Stomach (tissue), 4 donors: ENCODE results near the gene CNTN4.

Experiments
- EP300 ChIP-seq: sonication (generic); formaldehyde crosslinking; IDR thresholded peaks from one replicate; pipeline ENCODE4 v1.6.1; 2017; ENCODE audit warnings: antibody characterized with exemption
- POLR2A ChIP-seq, 4 donors: fragments of 450-650 bp; IDR thresholded peaks; one replicate each; pipeline ENCODE4 v1.6.1; 2016; ENCODE audit warnings: antibody characterized with exemption in 4 of 4, control low read depth in 2 of 4, mild to moderate bottlenecking in 1 of 4, moderate library complexity in 1 of 4

DNA sequence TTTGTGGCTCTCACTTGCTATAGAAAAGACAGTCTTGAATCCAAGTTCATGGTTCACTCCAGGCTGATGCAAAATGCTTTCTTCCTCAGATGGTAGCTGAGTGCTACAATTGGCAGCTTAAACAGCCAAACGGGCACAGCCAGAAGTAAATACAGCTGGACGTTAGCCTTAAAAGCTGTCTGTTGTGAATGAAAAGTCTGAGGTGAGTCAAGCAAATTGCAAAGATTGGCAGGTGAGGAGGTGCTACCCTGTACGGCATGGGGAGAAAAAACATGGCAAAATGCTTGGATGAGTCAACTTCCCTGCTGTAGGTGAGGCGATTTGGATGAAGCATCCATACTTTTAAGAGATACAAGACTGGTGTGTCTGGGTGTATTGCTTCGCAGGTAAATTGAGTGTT is 971.1 kb downstream of the CNTN4 start:
- TF ChIP-seq POLR2A (IDR thresholded peaks at IDR 0.05) (no peak), EP300 (no peak)
